NCI-H345 treated with DMSO at 0.1 percent for 48 hours (cell line): Measurements from ENCODE around the gene TBC1D22A.
A peak's percentile ranks its signal among the peaks of the same experiment; 100 is the strongest.

Experiments used
- DNase-seq: peaks from one replicate; lab custom pipeline; 2025; ENCODE audit not compliant: unreplicated experiment; lab: John Stamatoyannopoulos, UW

The TBC1D22A gene

GRCh38 chr22:46762238-46763050 is at the start of gene TBC1D22A:
TSS of gene TBC1D22A (plus strand) at chr22:46762650. CDS start at chr22:46762787, 137 bp downstream.
- DNase-seq: peak; percentile 84

GRCh38 chr22:46714550-46714949 is 47.9 kb upstream of the TBC1D22A start:
- no peak for DNase-seq

- DNase-seq: no peak
Measured at GRCh38 chr22:46719921-46720320, 42.5 kb upstream of the TBC1D22A start.

- no peak for DNase-seq
Measured at GRCh38 chr22:46721501-46722085, 40.9 kb upstream of the TBC1D22A start.

GRCh38 chr22:46723882-46724281 is 38.6 kb upstream of the TBC1D22A start:
- DNase-seq: no peak

GRCh38 chr22:46725096-46725495 is 37.4 kb upstream of the TBC1D22A start:
- DNase-seq: no peak

- DNase-seq: no peak
Measured at GRCh38 chr22:46726066-46726985, 36.1 kb upstream of the TBC1D22A start.

- DNase-seq: no peak
Measured at GRCh38 chr22:46726986-46727317, 35.5 kb upstream of the TBC1D22A start.

- DNase-seq: no peak
Measured at GRCh38 chr22:46727813-46728364, 34.6 kb upstream of the TBC1D22A start.

GRCh38 chr22:46728470-46728869 is 34.0 kb upstream of the TBC1D22A start:
- DNase-seq: no peak

- DNase-seq: no peak
Measured at GRCh38 chr22:46730568-46731245, 31.7 kb upstream of the TBC1D22A start.

- DNase-seq: peak; percentile 11
Measured at GRCh38 chr22:46731246-46732040, 31.0 kb upstream of the TBC1D22A start.

GRCh38 chr22:46732041-46732379 is 30.4 kb upstream of the TBC1D22A start:
- no peak for DNase-seq

GRCh38 chr22:46732513-46732912 is 29.9 kb upstream of the TBC1D22A start:
- no peak for DNase-seq

GRCh38 chr22:46734213-46734722 is 28.2 kb upstream of the TBC1D22A start:
- peak; percentile 35 for DNase-seq

GRCh38 chr22:46734830-46735453 is 27.5 kb upstream of the TBC1D22A start:
- peak; percentile 9 for DNase-seq

GRCh38 chr22:46735747-46736608 is 26.5 kb upstream of the TBC1D22A start:
- no peak for DNase-seq

GRCh38 chr22:46736705-46737104 is 25.7 kb upstream of the TBC1D22A start:
- DNase-seq: no peak
